Measurements from ENCODE around the gene ZNF414.

ZNF414 gene

DNA sequence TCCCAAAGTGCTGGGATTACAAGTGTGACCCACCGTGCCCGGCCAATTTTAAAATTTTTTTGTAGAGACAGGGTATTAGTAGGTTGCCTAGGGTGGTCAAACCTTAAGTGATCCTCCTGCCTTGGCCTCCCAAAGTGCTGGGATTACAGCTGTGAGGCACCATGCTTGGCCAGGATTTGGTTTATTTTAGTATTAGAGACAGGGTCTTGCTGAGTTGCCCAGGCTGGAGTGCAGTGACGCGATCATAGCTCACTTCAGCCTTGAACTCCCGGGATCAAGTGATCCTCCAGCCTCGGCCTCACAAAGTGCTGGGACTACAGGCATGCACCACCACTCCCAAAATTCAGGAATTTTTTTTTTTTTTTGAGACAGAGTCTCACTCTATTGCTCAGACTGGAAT, 5.4 kb upstream of the ZNF414 start:
- no peak for DNase-seq
- Histone ChIP-seq H3K9me3 (replicated peaks; ENCODE audit: insufficient read depth, low read length) (no peaks in the 10 kb centered on the region), H2AFZ (ENCODE audit: low read length) (no peak overlapping the region), H3K27me3 (replicated peaks; ENCODE audit: insufficient read depth, low read length) (peaks cover 66% of the 10 kb centered on the region), H3F3A (ENCODE audit: insufficient read depth, low read length) (no peaks in the 10 kb centered on the region), H4K20me1 (ENCODE audit: insufficient read depth, low read length) (no peaks in the 10 kb centered on the region), H3K9ac (ENCODE audit: low read length) (no peak overlapping the region), H3K27ac (ENCODE audit: low read length) (no peak overlapping the region), H3K79me2 (ENCODE audit: low read length) (no peaks in the 10 kb centered on the region), H3K9me2 (replicated peaks; ENCODE audit: insufficient read depth, low read length) (no peaks in the 10 kb centered on the region), H3K36me3 (replicated peaks; ENCODE audit: insufficient read depth, low read length) (no peaks in the 10 kb centered on the region), H3K4me1 (ENCODE audit: low read length) (no peaks in the 10 kb centered on the region), H3K4me2 (ENCODE audit: low read depth, low read length) (no peak overlapping the region), H3K4me3 (ENCODE audit: low read length) (no peak overlapping the region)
- TF ChIP-seq, protein P1, sequence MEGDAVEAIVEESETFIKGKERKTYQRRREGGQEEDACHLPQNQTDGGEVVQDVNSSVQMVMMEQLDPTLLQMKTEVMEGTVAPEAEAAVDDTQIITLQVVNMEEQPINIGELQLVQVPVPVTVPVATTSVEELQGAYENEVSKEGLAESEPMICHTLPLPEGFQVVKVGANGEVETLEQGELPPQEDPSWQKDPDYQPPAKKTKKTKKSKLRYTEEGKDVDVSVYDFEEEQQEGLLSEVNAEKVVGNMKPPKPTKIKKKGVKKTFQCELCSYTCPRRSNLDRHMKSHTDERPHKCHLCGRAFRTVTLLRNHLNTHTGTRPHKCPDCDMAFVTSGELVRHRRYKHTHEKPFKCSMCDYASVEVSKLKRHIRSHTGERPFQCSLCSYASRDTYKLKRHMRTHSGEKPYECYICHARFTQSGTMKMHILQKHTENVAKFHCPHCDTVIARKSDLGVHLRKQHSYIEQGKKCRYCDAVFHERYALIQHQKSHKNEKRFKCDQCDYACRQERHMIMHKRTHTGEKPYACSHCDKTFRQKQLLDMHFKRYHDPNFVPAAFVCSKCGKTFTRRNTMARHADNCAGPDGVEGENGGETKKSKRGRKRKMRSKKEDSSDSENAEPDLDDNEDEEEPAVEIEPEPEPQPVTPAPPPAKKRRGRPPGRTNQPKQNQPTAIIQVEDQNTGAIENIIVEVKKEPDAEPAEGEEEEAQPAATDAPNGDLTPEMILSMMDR (IDR thresholded peaks at IDR 0.05; ENCODE audit: low read length), result no peak
- TF ChIP-seq EZH2 (optimal IDR thresholded peaks at IDR 0.05; ENCODE audit: low read depth, low read length), result no peak
- TF ChIP-seq EZH2phosphoT487 (IDR thresholded peaks at IDR 0.05; ENCODE audit: low read length), result no peak

DNA sequence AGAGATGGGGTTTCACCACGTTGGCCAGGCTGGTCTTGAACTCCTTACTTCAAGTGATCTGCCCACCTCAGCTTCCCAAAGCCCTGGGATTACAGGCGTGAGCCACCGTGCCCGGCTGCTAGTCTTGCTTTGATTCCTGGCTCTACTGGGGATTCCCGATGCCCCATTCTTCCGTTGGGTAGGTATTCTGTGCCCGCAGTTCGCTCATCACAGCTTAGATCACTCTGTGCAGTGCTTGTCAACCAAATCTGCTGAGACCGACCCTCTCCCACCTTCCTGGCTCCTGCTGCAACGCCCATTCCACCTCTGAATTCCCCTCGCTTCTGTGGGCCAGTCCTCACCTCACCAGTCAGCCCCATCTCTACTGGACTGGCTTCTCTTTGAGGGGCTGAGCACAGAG, 4.6 kb upstream of the ZNF414 start:
- Histone ChIP-seq H4K20me1 (ENCODE audit: insufficient read depth, low read length) (no peaks in the 10 kb centered on the region), H2AFZ (ENCODE audit: low read length) (no peak overlapping the region), H3K4me1 (ENCODE audit: low read length) (no peaks in the 10 kb centered on the region)

DNA sequence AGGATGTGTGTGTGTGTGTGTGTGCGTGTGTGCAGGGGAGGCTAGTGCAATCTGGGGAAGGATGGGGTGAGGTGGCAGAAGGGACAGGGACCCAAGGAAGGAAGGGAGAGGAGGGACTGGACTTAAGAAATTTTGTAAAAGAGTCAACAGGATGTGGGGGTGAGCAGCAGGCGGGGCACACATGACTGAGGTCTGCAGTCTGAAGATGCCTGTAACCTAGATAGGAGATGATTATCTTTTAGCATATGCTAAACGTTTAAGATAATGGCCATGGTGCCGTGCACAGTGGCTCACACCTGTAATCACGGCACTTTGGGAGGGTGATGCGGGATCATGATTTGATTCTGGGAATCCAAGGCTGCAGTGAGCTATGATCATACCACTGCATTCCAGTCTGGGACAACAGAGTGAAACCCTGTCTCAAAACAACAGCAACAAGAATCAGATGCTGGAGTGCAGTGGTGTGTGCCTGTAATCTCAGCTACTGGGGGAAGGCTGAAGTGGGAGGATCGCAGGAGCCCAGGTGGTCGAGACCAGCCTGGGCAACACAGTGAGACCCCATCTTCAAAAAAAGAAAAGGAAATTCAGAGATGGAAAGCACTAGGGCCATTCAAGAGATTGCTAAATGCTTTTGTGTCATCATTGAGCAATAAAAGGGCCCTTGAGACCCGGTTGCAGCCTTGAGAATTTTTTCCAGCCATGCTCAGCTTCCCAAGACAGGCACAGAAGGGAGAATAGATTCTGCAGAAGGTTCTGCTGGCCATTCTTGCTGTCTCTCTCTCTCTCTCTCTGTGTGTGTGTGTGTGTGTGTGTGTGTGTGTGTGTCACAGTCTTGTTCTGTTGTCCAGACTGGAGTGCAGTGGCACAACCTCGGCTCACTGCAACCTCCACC, 3.8 kb upstream of the ZNF414 start:
- Histone ChIP-seq H3K4me1 (ENCODE audit: low read length) (no peaks in the 10 kb centered on the region), H4K20me1 (ENCODE audit: insufficient read depth, low read length) (no peaks in the 10 kb centered on the region), H3K9ac (ENCODE audit: low read length) (no peak overlapping the region), H3K36me3 (replicated peaks; ENCODE audit: insufficient read depth, low read length) (no peaks in the 10 kb centered on the region), H2AFZ (ENCODE audit: low read length) (no peak overlapping the region), H3K9me3 (replicated peaks; ENCODE audit: insufficient read depth, low read length) (no peaks in the 10 kb centered on the region), H3K4me3 (ENCODE audit: low read length) (no peak overlapping the region), H3K9me2 (replicated peaks; ENCODE audit: insufficient read depth, low read length) (no peaks in the 10 kb centered on the region), H3F3A (ENCODE audit: insufficient read depth, low read length) (no peaks in the 10 kb centered on the region), H3K4me2 (ENCODE audit: low read depth, low read length) (no peak overlapping the region), H3K79me2 (ENCODE audit: low read length) (no peaks in the 10 kb centered on the region), H3K27ac (ENCODE audit: low read length) (no peak overlapping the region), H3K27me3 (replicated peaks; ENCODE audit: insufficient read depth, low read length) (peaks cover 59% of the 10 kb centered on the region)
- DNase-seq, result no peak
- TF ChIP-seq, protein P1 (IDR thresholded peaks at IDR 0.05; ENCODE audit: low read length), result no peak
- TF ChIP-seq EZH2phosphoT487 (IDR thresholded peaks at IDR 0.05; ENCODE audit: low read length) (no peak), EZH2 (optimal IDR thresholded peaks at IDR 0.05; ENCODE audit: low read depth, low read length) (no peak)

More for the DNA sequence above, 4.6 kb upstream of the ZNF414 start:
- Histone ChIP-seq H3K4me2 (ENCODE audit: low read depth, low read length) (no peak overlapping the region), H3K79me2 (ENCODE audit: low read length) (no peaks in the 10 kb centered on the region), H3K9me3 (replicated peaks; ENCODE audit: insufficient read depth, low read length) (no peaks in the 10 kb centered on the region), H3K9ac (ENCODE audit: low read length) (no peak overlapping the region), H3F3A (ENCODE audit: insufficient read depth, low read length) (no peaks in the 10 kb centered on the region), H3K27me3 (replicated peaks; ENCODE audit: insufficient read depth, low read length) (peaks cover 64% of the 10 kb centered on the region), H3K9me2 (replicated peaks; ENCODE audit: insufficient read depth, low read length) (no peaks in the 10 kb centered on the region), H3K4me3 (ENCODE audit: low read length) (no peak overlapping the region), H3K27ac (ENCODE audit: low read length) (no peak overlapping the region), H3K36me3 (replicated peaks; ENCODE audit: insufficient read depth, low read length) (no peaks in the 10 kb centered on the region)
- TF ChIP-seq EZH2 (optimal IDR thresholded peaks at IDR 0.05; ENCODE audit: low read depth, low read length), result no peak
- TF ChIP-seq, protein P1 (IDR thresholded peaks at IDR 0.05; ENCODE audit: low read length), result no peak
- no peak for TF ChIP-seq EZH2phosphoT487 (IDR thresholded peaks at IDR 0.05; ENCODE audit: low read length)
- no peak for DNase-seq

Measured in MM.1S (cell line).